K562 (cell line): ENCODE results near the gene KIAA0040. TPM values are rescaled to one million over a fixed set of nuclear protein-coding genes. Genes with fewer than 3 reads are reported as not detected.

Experiments used
- BCOR ChIP-seq: fragments of 450-650 bp; IDR thresholded peaks from 2 replicates; pipeline ENCODE4 v1.6.1; 2016
- CEBPB ChIP-seq: fragments of 450-650 bp; IDR thresholded peaks from 2 replicates; pipeline ENCODE4 v1.6.1; 2016; ENCODE audit warnings: missing genetic modification characterization, missing compliant biosample characterization
- DACH1 ChIP-seq: fragments of 450-650 bp; IDR thresholded peaks from 2 replicates; pipeline ENCODE4 v1.6.1; 2018; ENCODE audit not compliant: partially characterized antibody
- FOXA1 ChIP-seq: fragments of 450-650 bp; IDR thresholded peaks from 2 replicates; pipeline ENCODE4 v1.6.1; 2016; ENCODE audit warnings: mild to moderate bottlenecking, borderline replicate concordance
- GTF2B ChIP-seq: IDR thresholded peaks from 2 replicates; pipeline ENCODE4 v1.6.1; 2011; ENCODE audit not compliant: insufficient read length; ENCODE audit errors: extremely low read depth
- NFXL1 ChIP-seq: fragments of 450-650 bp; formaldehyde crosslinking; IDR thresholded peaks from 2 replicates; pipeline ENCODE4 v1.4.0; 2021; ENCODE audit warnings: mild to moderate bottlenecking
- POLR2AphosphoS2 ChIP-seq: IDR thresholded peaks from 2 replicates; pipeline ENCODE4 v1.6.1; 2012; ENCODE audit warnings: low read length, improper control_type of control experiment
- PTRF ChIP-seq: fragments of 450-650 bp; IDR thresholded peaks from 2 replicates; pipeline ENCODE4 v1.6.1; 2016; ENCODE audit warnings: mild to moderate bottlenecking, missing genetic modification characterization, missing compliant biosample characterization
- RBM14 ChIP-seq: fragments of 200-400 bp; formaldehyde crosslinking; IDR thresholded peaks from 2 replicates; pipeline ENCODE4 v1.6.1; 2018; ENCODE audit warnings: low read depth, mild to moderate bottlenecking, low read length, moderate library complexity, borderline replicate concordance; ENCODE audit not compliant: insufficient read depth
- RFX7 ChIP-seq: fragments of 250-450 bp; sonication (Bioruptor Pico); IDR thresholded peaks from 2 replicates; pipeline ENCODE4 v1.5.1; 2021; ENCODE audit warnings: mild to moderate bottlenecking
- RHOXF2B ChIP-seq: fragments of 250-450 bp; sonication (Bioruptor Pico); conservative IDR thresholded peaks from 2 replicates; pipeline ENCODE4 v1.5.1; 2021
- SMARCA5 ChIP-seq: fragments of 450-650 bp; IDR thresholded peaks from 2 replicates; pipeline ENCODE4 v1.6.1; 2016
- TFAM ChIP-seq: fragments of 250-450 bp; sonication (Bioruptor Pico); conservative IDR thresholded peaks from 2 replicates; pipeline ENCODE4 v1.5.0; 2021; ENCODE audit warnings: mild to moderate bottlenecking, moderate library complexity
- ZFP36 ChIP-seq: fragments of 150-350 bp; IDR thresholded peaks from 2 replicates; pipeline ENCODE4 v1.6.1; 2018; ENCODE audit warnings: low read length, low read depth; ENCODE audit not compliant: partially characterized antibody
- ZNF165 ChIP-seq: fragments of 250-450 bp; sonication (Bioruptor Pico); IDR thresholded peaks from 2 replicates; pipeline ENCODE4 v1.4.0; 2020; ENCODE audit warnings: borderline replicate concordance
- ZNF263 ChIP-seq: sonication (generic); formaldehyde crosslinking; IDR thresholded peaks from 2 replicates; pipeline ENCODE4 v1.8.0; 2022; ENCODE audit warnings: mild to moderate bottlenecking, missing genetic modification reagents, borderline replicate concordance
- ZNF280B ChIP-seq: fragments of 250-450 bp; sonication (Bioruptor Pico); IDR thresholded peaks from 2 replicates; pipeline ENCODE4 v1.5.1; 2021; ENCODE audit warnings: mild to moderate bottlenecking
- ZNF384 ChIP-seq: IDR thresholded peaks from 2 replicates; pipeline ENCODE4 v1.6.1; 2012; ENCODE audit warnings: low read depth, low read length, improper control_type of control experiment
- ZNF395 ChIP-seq: fragments of 200-800 bp; sonication (Bioruptor generic); IDR thresholded peaks from 2 replicates; pipeline ENCODE4 v1.6.1; 2017; ENCODE audit warnings: missing genetic modification characterization, missing compliant biosample characterization
- ZNF408 ChIP-seq: fragments of 250-450 bp; sonication (Bioruptor Pico); IDR thresholded peaks from 2 replicates; pipeline ENCODE4 v1.4.0; 2020; ENCODE audit warnings: low read depth, mild to moderate bottlenecking, moderate library complexity
- ZNF75A ChIP-seq: fragments of 450-650 bp; formaldehyde crosslinking; IDR thresholded peaks from 2 replicates; pipeline ENCODE4 v1.4.0; 2020; ENCODE audit warnings: mild to moderate bottlenecking
- ZNF830 ChIP-seq: fragments of 250-450 bp; sonication (Bioruptor Pico); IDR thresholded peaks from 2 replicates; pipeline ENCODE4 v1.5.0; 2021; ENCODE audit warnings: mild to moderate bottlenecking
- polyA plus RNA-seq, 8 experiments: library from polyadenylated mRNA; depleted of rRNA in 4 of 8; stranded (reverse) in 5 of 8; unstranded in 3 of 8; fragments of >200 nt; fragmentation: Nextera tagmentation in 2 of 8; fragmentation: Illumina TruSeq in 1 of 8; extraction: Ambion mirVana in 2 of 8; extraction: Trizol in 1 of 8; gene quantifications; 2 replicates each; pipeline versions ENCODE4 v1.2.1 to v1.2.3, GENCODE V29; 2011 to 2014; ENCODE audit warnings: inconsistent platforms in 1 of 8, missing spikeins in 1 of 8
- total RNA-seq, 7 experiments: library from RNA; depleted of rRNA in 6 of 7; stranded (reverse); fragments of >200 nt in 6 of 7; fragmentation: Illumina TruSeq in 2 of 7; extraction: Trizol in 2 of 7; gene quantifications; 2 replicates each; pipeline versions ENCODE4 v1.2.1 to v1.2.3, GENCODE V29; 2011 to 2021; ENCODE audit warnings: low replicate concordance in 1 of 7
- TF ChIP-seq, protein P1 (sequence below): fragments of 250-450 bp; sonication (Bioruptor Pico); IDR thresholded peaks from 2 replicates; pipeline ENCODE4 v1.8.0; 2022; ENCODE audit warnings: moderate library complexity, mild to moderate bottlenecking, inconsistent platforms

The KIAA0040 gene
- total and polyA plus RNA-seq, 9 of the 15 experiments (the other 6 are each of a cell fraction or from before 2014, with no cell fraction given), result 3.4 to 13.6 (median 7.1) TPM

DNA sequence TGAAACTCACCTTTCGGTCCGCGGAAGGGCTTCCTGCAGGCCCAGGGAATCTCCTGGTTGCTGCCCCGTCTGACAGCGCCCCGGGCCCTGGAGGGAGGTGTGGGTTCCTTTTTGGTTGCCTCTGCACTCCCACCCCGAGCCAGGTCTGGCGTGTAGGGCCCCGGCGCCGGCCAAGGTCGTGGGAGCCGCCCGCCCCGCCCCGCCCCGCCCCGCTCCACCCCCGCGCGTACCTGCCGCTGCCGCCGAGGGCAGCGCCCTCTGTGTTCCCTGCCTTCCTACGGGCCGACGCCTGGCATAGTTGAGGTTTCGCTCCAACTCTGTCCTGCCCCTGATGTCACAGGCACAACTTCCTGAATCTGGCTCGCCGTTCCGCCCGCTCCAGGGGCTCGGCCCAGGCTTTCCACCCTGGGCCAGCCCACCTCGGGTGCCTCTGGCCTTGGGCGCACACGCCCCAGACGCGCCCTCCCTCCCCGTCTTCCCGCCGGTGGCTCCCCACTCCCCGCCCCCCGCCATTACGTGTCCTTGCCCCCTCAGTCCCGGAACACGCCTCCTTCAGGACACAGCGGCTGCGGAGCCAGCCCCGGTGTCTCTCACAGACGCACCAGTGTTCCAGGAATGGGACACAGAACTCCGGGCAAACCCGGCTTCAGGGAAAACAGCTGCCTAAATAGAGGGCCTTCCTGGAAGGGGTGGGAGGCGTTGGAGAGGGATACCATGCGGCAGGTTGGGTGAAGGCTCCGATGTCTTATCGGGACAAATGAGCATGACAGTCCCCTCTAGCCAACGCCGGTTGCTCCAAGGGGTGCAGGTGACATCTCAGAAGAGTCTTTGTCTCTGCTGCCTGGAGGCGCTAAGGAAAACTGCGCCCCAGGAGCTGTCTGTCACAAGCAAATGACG lies at the start of gene KIAA0040 (continued):
- TF ChIP-seq ZNF280B (CRISPR knock-in tag) (no peak), RHOXF2B (CRISPR knock-in tag) (no peak), POLR2AphosphoS2 (no peak), ZNF165 (CRISPR knock-in tag) (no peak), FOXA1 (no peak), GTF2B (no peak), ZFP36 (no peak), ZNF263 (CRISPR knock-in tag) (peak; percentile 83), ZNF830 (CRISPR knock-in tag) (no peak), ZNF395 (CRISPR knock-in tag) (no peak), TFAM (no peak), ZNF408 (CRISPR knock-in tag) (no peak), NFXL1 (no peak), BCOR (no peak), CEBPB (tag) (no peak), PTRF (no peak), SMARCA5 (no peak), RBM14 (no peak), RFX7 (CRISPR knock-in tag) (no peak), ZNF75A (CRISPR knock-in tag) (no peak), DACH1 (no peak), ZNF384 (no peak)
- TF ChIP-seq, protein P1, sequence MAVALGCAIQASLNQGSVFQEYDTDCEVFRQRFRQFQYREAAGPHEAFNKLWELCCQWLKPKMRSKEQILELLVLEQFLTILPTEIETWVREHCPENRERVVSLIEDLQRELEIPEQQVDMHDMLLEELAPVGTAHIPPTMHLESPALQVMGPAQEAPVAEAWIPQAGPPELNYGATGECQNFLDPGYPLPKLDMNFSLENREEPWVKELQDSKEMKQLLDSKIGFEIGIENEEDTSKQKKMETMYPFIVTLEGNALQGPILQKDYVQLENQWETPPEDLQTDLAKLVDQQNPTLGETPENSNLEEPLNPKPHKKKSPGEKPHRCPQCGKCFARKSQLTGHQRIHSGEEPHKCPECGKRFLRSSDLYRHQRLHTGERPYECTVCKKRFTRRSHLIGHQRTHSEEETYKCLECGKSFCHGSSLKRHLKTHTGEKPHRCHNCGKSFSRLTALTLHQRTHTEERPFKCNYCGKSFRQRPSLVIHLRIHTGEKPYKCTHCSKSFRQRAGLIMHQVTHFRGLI (CRISPR knock-in tag), result no peak
